Activated CD4-positive, alpha-beta T cell treated with anti-CD3 and anti-CD28 coated beads for 1 hour (primary cell): ENCODE measurements around the gene ADGRG6.

Source experiments
- DNase-seq: peaks from one replicate; pipeline ENCODE4 v3.0.0-alpha.2; 2020

ADGRG6 gene

DNA sequence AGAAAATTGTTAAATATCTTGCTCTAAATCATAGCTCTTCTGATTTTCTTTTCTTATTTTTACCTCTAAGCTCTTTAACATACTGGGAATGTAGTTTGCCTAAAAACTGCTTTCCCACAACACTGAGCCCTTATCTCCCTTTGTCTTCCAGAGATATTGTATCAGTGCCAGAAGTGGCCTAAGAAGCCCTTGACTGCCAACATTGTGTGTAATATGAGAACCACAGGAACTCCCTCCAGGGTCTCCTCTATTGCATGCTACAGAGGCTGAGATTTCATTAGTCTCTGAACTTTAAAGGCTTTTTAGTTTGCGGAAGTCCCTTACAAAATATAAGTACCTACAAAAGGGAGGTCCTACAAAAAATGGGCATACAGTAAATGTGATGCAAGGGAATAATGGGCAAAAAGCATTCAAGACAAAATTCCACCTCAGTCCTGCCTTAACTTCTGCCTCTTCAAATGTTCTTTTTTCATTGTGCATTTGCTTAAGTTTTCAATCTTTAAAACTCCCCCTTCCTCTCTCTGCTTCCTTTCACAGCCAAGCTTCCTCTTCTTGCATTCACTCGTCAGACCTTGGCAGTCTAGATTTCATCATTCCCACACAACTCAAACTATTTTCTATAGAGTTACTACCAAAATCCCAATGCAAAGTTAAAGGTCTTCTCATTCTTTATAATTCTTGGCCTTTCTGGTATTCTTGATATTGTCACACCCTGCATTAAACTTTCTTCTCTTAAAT lies 76.5 kb downstream of the ADGRG6 start:
- DNase-seq: no peak

DNA sequence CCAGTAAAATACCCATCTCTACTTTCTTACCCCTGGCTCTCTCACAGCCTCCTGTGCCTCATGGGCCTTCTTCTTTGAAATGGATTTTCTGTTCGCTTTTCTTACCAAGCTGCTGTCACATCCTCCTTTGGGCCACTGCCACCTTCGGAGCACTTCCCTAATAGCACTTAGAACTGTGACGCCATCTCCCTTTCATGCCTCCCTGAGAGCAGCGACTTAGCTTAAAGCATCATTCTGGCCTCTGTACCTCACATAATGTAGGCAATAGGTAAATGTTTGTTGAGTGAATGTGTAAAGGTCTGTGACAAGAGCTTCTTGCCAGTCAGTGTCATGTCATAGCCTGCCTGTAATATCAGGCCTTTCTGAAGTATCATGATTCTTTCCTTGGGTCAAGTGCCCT lies 78.8 kb downstream of the ADGRG6 start:
- DNase-seq: no peak

DNA sequence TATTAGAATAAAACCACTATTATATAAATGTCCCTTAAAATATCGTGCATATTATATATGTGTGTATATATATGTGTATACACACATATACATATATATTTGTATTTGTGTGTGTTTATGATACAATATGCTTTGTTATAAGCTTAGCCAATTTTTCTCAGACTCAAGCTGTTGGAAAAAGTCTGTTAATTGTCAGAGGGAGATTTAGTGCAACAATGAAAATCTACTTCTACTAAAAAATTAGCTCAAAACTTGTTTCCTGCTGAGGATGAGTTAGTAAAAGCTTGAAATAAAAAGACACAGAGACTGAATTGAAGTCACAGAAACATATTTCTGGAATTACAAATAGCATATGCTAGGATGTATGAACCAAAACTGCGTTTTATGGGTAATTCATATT lies 79.4 kb downstream of the ADGRG6 start:
- DNase-seq: no peak

DNA sequence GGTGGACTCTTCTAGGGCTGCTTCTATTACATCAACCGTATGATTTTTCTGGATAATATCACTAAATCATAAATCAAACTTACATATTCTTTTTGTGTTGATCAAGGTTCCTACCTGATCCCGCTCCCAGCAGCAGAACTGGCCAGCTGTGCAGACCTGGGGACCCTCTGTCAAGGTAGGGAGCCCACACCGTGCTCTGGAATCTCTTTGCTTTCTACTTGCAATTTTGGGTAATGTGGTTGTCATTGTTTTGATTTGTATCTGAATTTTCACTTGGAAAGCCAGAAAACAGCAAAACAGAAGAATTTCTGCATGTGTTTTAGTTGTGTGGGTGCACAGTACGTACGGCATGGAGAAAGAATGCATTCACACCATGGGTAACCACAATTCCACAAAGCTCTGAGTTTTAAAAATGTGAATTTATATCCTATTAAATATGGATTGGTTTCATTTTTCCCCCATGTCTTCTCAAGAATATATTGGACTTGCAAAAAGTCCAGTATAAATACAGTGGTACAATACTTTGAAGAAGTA lies 80.1 kb downstream of the ADGRG6 start:
- DNase-seq: no peak

DNA sequence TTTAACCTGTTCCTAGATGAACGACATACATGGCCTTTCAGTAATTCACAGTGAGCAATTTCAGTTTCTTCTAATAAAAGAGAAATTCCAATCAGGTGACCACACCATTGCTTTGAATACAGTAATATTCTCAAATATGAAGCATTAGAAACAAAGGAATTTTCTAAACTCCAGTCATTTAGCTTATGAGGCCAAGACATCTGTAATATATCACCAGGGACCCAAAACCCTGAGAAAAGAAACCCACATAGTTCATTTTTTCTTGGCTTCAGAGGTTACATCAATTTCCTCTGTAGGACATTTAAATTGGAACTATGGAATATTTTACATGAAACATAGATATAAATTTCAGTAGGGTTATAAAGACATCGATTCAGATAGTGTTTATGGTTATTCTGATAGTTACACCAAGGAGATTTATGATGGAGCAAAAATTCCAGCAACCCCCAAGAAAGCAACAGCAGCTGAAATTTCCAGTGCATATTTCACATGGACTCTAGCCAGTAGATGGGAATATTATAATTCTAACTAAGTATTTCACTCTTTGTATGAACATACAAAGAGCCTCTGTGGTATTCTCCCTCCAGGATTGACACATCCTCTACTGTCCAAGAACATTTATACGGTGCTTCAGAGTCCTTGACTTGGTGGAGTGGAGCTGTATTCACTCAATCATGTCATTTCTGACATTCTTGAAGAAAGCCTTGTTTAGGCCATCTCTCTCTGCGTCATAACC lies 82.9 kb downstream of the ADGRG6 start:
- DNase-seq: no peak

DNA sequence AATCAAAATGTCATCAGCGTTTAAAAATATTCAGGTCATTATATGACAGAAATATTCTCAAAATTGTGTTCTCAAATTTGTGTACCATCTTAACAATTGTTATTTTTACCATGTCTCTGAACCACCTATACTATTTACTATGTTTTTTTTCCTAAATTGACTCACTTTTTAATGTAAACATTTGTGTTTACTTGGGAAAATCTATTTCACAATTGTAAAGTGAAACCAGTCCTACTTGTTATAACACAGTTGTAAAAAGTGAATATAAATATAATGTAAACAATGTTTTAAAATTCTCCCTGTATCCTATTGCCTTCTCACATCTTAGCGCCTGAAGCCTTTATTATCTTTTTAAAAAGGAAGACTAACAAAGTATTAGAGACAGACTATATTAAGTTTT lies 83.5 kb downstream of the ADGRG6 start:
- DNase-seq: no peak

DNA sequence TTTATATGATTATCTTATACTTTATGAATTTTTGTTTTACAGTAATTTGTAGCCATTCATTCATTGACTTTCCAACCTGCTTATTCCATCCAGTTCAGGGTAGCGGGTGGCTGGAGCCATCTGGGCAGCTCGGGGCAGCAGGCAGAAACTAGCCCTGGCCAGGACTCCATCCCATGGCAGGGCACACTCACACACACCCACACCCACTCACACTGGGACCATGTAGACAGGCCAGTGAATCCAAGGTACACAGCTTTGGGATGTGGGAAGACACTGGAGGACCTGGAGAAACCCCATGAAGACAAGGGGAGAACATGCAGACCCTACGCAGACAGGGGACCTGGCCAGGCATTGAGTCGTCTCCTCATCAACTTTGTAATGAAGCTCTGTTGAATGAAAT lies 84.8 kb downstream of the ADGRG6 start:
- no peak for DNase-seq

DNA sequence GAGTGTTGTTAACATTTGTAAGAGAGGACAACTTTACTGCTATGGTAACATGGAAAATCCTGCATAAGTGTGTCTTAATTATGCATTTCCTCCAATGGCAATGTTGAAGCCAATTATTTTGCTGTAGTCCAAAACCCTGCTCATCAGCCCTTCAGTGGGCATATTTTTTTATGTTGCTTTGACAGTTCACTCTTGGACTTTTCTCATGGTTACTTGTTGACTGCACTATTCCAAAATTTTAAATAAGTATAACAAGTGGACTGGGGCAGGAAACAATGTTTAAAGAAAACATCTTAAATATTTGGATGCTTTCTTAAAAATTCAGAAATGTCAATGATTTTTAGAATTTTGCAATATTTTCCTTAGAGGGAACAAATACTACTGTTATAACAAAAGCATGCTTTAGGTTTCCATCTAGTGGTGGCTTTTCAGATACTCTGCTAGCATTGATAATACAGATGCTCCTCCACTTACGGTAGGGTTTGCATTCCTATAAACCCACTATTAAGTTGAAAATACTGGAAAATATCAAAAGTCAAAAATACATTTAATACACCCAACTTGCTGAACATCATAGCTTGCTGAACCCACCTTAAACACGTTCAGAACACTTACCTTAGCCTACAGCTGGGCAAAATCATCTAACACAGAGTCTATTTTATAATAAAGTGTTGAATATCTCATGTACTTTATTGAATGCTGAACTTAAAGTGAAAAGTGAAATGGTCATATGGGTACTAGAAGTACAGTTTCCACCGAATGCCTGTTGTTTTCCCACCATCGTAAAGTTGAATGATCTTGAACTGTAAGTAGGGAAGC lies 86.4 kb downstream of the ADGRG6 start:
- no peak for DNase-seq

DNA sequence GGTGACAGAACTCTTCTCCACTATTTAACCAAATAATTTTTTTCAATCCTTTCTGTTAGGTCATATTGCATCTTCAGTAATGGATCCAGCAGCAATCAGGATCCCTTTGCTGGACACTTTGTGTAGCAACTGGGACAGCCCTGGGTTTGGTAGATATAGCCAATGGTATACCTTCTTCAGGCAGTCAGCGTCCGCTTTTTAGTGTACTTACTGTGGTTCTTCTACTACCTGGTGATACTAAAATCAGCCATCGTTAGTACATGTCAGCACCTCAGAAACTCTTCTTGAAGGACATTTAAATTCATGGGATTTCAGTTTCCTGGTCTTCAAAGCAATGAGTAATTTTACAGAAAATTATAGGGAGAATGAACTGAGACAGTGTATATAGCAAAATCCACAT lies 93.5 kb downstream of the ADGRG6 start:
- no peak for DNase-seq

DNA sequence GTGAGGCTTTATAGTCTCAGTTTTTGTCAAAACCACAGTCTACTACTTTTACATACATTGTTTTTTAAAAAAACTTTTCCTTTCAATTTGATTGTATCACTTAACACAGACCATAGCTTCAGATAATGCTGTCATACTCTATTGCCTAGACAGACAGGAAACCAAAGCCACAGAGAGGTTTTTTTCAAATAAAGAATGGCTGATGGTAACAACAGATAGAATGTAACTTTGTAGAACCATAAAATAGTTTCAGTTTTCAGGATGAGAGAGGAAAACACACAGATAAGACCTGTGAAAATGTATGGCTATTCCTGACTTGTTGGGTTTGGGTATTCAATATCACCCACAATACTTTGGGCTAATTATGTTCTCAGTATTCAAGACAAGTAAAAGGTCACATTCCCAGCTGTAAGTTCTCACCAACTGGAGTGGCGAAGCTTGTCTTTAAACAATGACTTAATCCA lies 94.0 kb downstream of the ADGRG6 start:
- no peak for DNase-seq

DNA sequence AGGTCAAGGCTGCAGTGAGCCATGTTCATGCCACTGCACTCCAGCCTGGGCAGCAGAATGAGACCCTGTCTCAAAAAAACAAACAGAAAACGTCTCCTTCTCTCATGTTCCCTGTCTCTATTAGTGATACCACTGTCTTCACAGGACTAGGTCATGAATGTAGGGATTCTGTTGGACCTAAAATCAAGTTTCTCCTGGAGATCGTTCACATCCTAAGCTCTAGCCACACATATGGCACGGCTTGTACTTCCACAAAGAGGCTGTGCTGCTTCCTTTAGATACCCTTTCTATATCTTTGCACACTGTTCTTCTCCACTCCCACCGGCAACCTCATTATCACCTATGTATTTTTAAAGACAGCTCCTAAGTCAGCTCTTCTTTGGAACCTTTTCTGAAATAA lies 96.5 kb downstream of the ADGRG6 start:
- DNase-seq: no peak

DNA sequence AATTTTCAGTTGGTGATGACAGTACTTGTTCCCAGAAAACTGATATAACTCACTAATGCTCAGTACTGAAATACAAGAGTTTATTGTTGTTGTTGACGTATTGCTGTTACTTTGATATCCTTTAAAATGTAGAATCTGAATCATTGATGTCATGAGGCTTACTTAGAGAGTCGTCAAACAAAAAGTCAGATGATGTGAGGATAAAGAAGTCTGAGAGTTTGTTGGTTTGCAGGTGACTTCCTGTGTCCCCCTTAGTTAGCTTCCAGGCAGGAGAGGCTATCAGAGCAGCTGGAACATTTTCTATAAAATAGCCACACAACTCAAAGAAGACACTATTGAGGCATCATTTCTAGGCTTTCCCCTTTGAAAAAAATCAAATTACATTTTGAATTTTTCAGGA lies 97.9 kb downstream of the ADGRG6 start:
- DNase-seq: no peak

DNA sequence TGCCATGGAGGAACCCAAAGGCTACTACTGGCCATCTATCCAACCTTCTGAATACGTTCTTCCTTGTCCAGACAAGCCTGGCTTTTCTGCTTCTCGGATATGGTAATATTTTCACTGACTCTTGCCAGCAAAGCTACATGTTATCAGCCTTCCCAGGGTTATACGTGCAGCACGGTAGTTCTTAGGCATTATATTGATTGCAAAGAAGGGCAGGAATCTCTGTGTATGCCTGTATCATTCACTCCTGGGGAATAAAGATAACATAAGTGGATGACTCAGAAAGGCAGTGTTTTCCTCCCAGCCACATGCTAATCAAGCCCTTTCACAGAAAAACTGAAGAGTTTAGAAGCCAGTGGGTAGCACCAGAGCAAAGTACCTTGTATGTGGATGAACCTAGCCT lies 98.7 kb downstream of the ADGRG6 start:
- DNase-seq: no peak

DNA sequence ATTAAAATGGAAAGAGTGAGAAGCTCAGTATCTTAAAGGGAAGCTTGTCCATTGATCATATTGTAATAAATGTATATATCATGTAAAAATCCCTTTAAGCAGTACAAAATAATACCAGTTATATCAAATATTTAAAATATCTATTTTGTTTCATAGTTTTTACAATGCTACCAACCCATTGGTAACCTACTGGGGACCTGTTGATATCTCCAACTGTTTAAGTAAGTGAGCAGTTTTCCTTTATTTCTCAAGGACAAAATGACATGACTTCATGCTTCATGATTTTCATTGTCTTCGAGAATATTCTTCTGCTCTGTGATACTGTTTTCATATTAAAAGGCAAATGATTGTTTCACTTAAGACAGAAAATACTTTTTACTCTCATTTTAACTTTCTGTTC lies 100.0 kb downstream of the ADGRG6 start:
- DNase-seq: no peak

DNA sequence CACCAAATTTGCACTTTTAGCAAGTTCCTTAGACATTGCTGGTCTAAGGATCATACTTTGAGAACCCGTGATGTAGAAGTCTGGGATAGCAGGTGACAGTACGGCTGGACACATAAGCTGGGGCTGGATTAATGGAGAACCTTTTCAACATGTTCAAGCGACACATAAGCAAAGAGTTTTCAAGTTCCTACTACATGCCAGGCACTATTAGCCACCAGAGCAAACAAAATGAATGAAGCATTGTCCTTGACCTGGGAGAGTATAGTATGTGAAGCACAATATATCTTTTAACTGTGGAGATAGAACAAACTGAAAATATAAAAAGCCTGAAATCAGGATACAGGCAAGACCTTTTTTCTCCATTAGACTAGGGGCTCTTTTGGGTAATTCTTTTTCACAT lies 102.9 kb downstream of the ADGRG6 start:
- no peak for DNase-seq

DNA sequence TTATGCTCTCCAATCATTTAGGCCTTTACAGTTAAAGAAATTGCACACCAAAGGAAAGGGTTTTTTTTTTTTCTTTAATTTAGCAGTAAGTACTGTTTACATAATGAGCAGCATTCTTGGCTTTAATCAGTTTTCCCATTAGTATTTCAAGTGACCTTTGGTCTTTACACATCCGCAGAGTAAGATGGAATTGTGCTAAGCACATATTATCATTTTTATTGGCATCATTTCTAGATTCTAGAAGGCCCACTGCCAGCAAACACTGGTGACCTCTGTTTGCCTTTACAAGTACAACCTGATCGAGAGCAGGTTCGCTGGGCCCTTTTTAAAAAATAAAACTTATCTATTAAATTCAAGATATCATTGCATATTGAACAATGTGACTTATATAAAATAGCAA lies 104.3 kb downstream of the ADGRG6 start:
- DNase-seq: no peak

DNA sequence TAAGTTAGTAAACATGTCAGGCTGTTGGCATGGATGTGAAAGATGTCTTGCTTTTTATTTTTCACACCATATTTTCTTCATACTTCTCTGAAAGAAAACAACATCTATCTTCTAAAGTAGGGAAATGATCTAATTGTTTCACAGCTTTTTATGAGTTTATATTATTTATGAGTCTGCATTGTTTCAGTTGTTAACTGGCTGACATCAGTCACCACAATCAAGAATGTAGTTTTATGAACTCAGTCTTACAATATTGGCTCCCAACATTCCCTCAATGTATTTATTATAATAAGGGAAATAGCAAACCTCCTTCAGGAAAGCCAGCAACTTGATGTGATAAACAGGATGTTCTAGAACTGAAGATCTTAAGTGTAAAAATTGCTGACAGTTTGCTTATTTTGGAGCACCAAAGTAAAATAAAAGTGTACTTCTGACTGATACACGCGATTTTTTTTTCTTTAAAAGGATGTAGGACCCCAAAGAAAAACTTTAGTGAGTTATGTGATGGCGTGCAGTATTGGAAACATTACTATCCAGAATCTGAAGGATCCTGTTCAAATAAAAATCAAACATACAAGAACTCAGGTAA lies 106.0 kb downstream of the ADGRG6 start:
- no peak for DNase-seq

DNA sequence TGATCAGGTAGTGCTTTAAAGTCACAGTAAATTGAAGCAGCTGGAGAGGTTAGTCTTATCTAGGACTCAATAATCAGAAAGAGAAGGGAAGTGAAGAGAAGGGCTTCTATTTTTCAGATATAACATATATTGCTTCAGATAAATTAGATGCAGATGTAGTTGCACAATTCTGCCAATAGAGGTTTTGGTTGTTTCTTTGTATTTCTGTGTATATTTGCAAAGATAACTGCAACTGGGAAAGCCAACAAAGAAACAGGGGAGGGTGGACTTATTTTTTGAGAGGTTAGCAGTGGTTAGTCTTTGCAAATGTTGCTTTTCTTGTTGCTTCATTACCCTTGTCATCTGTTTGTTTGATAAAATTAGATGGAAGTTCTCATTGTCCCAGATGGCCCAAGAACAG lies 106.6 kb downstream of the ADGRG6 start:
- no peak for DNase-seq

DNA sequence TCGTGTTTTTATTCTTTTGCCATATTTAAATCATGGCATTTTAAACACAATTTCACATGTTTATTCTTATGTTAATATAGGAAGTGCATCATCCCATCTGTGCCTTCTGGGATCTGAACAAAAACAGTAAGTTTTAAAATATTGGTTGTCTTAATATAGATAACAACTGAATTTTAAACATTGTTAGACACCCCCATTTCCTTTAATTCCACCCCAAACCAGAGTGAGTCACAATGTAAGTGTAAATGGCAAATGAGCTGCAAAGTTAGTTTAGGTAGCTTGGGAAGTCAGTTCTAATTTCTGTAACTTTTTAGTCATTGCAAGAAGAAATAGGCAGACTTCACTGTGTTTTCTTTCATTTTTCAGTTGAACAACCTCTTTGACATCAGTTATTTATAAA lies 108.0 kb downstream of the ADGRG6 start:
- DNase-seq: no peak

DNA sequence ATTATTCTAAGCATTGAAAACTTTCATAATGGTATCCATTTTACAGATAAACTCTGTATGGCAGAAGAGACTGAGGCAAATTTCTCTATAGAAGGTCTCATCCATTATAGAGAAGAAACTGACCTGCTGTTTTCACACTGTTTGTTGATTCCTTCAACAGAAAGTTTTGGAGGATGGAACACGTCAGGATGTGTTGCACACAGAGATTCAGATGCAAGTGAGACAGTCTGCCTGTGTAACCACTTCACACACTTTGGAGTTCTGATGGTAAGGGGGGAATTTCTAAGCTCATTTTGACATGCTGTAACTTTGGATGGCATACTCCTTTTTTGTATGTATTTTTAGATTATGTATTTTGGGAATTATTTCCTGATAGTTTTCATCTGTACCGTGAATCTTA lies 109.3 kb downstream of the ADGRG6 start:
- DNase-seq: no peak

DNA sequence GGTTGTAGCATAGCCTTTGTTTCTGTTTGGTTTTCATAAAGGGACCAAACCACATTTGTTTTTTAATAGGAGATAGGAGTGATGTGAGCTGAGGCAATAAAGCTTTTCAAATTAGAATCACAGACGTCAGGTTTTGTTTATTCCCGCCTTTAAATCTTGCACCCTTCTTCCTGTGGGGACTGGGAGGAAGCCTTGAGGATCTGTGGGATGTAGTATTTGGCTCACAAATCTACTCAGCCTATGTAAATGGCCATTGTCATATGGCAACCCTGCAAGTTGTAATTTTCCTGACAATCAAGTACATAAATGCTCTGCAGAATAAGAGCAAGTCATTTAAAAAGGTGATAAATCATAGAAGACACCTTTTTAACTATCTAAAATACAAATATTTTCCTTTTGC lies 110.4 kb downstream of the ADGRG6 start:
- no peak for DNase-seq

DNA sequence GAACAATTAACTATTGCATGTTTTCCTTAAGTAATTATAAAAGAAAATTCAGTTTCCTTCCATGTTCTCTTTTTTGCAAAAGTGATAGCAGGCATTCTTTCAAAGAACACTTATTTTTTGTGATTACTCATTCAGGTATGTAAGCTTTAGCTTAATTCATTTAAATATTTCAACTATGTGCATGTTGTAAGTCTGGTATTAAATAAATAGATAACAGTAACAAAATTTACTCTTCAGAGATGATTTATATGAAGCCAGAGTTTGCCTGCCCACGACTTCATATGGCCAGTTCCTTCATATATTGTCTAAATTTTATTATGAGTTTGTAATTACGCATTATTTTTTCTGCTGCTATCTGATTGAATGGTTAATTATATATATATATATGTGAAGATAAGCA lies 110.9 kb downstream of the ADGRG6 start:
- no peak for DNase-seq

DNA sequence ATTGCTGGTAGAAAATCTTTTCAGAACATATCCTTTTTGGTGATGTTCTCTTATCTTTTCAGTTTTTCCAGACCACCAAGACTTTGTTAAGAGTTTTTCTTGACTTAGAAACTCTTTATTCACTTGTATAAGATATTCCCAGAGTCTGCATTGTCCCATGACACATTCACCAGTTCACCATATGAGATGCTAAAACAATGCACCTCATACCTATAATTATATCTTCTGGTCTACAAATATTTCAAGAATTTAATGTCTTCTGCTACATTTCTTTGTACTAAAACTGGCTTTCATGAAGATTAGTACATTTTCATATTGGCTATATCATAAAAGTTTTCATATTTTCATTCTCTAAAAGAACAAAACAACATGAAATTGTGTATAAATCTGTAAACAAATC lies 111.3 kb downstream of the ADGRG6 start:
- DNase-seq: no peak
